ENCODE results near the gene MELTF. TPM values are rescaled to one million over a fixed set of nuclear protein-coding genes. Genes with fewer than 3 reads are reported as not detected.

Gene MELTF
- total and polyA plus RNA-seq, 9 of the 15 experiments (the other 6 are each of a cell fraction or from before 2014, with no cell fraction given) = 0.35 to 10.5 (median 4.5) TPM

DNA sequence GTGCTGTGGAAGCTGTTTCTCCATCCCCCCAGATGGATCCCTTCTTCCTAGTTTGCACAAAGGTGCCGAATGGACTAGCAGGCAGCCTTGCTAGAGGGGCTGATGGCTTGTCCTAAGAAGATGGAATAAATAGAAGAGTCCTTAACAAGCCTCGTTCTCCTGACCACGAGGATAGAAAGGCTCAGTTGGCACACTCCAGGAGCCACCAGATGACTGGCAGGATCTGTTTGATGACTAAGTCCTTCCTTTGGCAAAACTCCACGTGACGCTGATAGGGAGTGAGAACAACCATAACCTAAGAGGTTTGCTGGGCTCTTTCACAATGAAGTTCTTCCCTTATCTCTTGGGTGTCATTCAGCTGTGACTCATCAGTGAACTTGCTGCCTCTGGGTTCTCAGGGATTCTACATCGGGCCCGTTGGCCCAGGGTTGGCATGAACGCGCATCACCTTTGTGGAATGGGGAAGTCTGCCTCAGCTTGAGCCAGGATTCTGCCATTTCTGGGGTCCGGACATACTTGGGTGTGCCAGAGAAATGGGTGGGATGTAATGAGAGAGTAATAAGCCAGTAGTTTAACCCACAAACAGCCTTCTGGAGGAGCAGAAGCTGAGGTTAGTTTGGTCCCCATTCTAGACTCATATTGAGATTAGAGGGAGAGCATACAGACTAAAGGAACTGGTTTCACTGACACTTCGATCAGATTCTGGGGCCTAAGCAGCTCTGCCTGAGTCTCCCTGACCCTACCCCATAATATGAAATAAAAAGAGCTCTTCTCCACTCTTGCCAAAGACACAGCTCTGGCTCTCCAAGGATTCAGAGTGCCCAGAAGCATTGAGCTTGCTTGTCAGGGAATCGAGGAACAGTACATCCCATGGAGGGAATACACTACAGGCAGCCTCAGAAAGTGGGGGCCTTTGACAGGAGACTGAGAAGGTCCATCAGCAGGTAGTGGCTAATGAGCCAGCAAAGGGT lies 2.0 kb upstream of the MELTF start (continued):
- TF ChIP-seq, protein P1, sequence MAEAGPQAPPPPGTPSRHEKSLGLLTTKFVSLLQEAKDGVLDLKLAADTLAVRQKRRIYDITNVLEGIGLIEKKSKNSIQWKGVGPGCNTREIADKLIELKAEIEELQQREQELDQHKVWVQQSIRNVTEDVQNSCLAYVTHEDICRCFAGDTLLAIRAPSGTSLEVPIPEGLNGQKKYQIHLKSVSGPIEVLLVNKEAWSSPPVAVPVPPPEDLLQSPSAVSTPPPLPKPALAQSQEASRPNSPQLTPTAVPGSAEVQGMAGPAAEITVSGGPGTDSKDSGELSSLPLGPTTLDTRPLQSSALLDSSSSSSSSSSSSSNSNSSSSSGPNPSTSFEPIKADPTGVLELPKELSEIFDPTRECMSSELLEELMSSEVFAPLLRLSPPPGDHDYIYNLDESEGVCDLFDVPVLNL (CRISPR knock-in tag; IDR thresholded peaks at IDR 0.05; ENCODE audit: low read depth) = no peak
- no peak for TF ChIP-seq RB1 (IDR thresholded peaks at IDR 0.05; ENCODE audit: low read depth)
- TF ChIP-seq IRF2 (CRISPR knock-in tag; IDR thresholded peaks at IDR 0.05) = no peak
- no peak for TF ChIP-seq ZNF174 (CRISPR knock-in tag; IDR thresholded peaks at IDR 0.05)
- TF ChIP-seq HEY1 (CRISPR knock-in tag; IDR thresholded peaks at IDR 0.05; ENCODE audit: borderline replicate concordance) = 0 out of 2 replicates have a peak, but pooled peaks have one; percentile 6
- TF ChIP-seq RFX7 (CRISPR knock-in tag; IDR thresholded peaks at IDR 0.05) = no peak
- TF ChIP-seq SMARCC2 (IDR thresholded peaks at IDR 0.05; ENCODE audit: low read depth) = peak; percentile 98
- TF ChIP-seq, protein P2, sequence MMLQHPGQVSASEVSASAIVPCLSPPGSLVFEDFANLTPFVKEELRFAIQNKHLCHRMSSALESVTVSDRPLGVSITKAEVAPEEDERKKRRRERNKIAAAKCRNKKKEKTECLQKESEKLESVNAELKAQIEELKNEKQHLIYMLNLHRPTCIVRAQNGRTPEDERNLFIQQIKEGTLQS (IDR thresholded peaks at IDR 0.05) = peak; percentile 99
- TF ChIP-seq, protein P2 (CRISPR knock-in tag; conservative IDR thresholded peaks at IDR 0.05) = peak; percentile 99
- TF ChIP-seq GABPB1 (CRISPR knock-in tag; IDR thresholded peaks at IDR 0.05) = peak; percentile 53
- peak; percentile 89 for TF ChIP-seq HDAC8 (tag; IDR thresholded peaks at IDR 0.05)
- TF ChIP-seq PTTG1 (tag; IDR thresholded peaks at IDR 0.05; ENCODE audit: low read depth) = no peak
- peak; percentile 71 for TF ChIP-seq EP400 (IDR thresholded peaks at IDR 0.05)
- TF ChIP-seq NCOR1 (IDR thresholded peaks at IDR 0.05) = no peak; the same call in 1 of the 2 replicates
- TF ChIP-seq ZNF408 (CRISPR knock-in tag; IDR thresholded peaks at IDR 0.05; ENCODE audit: low read depth) = no peak
- no peak for TF ChIP-seq E2F3 (CRISPR knock-in tag; IDR thresholded peaks at IDR 0.05)
- TF ChIP-seq KHSRP (IDR thresholded peaks at IDR 0.05) = no peak
- TF ChIP-seq ZNF583 (CRISPR knock-in tag; IDR thresholded peaks at IDR 0.05) = peak; percentile 26; the same call in 1 of the 2 replicates
- TF ChIP-seq, protein P3, sequence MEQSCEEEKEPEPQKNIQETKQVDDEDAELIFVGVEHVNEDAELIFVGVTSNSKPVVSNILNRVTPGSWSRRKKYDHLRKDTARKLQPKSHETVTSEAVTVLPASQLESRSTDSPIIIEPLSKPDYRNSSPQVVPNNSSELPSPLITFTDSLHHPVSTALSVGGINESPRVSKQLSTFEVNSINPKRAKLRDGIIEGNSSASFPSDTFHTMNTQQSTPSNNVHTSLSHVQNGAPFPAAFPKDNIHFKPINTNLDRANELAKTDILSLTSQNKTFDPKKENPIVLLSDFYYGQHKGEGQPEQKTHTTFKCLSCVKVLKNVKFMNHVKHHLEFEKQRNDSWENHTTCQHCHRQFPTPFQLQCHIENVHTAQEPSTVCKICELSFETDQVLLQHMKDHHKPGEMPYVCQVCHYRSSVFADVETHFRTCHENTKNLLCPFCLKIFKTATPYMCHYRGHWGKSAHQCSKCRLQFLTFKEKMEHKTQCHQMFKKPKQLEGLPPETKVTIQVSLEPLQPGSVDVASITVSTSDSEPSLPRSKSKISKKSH (CRISPR knock-in tag; IDR thresholded peaks at IDR 0.05) = no peak
- no peak for TF ChIP-seq TGIF2 (CRISPR knock-in tag; IDR thresholded peaks at IDR 0.05)
- TF ChIP-seq, protein P4, sequence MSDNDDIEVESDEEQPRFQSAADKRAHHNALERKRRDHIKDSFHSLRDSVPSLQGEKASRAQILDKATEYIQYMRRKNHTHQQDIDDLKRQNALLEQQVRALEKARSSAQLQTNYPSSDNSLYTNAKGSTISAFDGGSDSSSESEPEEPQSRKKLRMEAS (CRISPR knock-in tag; IDR thresholded peaks at IDR 0.05) = peak; percentile 69; the same call in 1 of the 2 replicates
- TF ChIP-seq PCBP2 (IDR thresholded peaks at IDR 0.05; ENCODE audit: low read depth, low read length, poor library complexity, severe bottlenecking) = no peak
- no peak for TF ChIP-seq SRSF3 (IDR thresholded peaks at IDR 0.05; ENCODE audit: insufficient read depth, low read length)
- TF ChIP-seq MYBL2 (IDR thresholded peaks at IDR 0.05; ENCODE audit: low read depth) = no peak
- TF ChIP-seq MYBL2 (CRISPR knock-in tag; IDR thresholded peaks at IDR 0.05; ENCODE audit: borderline replicate concordance) = no peak
- no peak for TF ChIP-seq ARID2 (IDR thresholded peaks at IDR 0.05)

Data from K562 (cell line).